CD4-positive, alpha-beta T cell (primary cell): ENCODE measurements around the gene CTBP1. TPM values are rescaled to one million over a fixed set of nuclear protein-coding genes. Genes with fewer than 3 reads are reported as not detected.

Experiments used
- ATAC-seq: fragments of 200-7000 bp; cut with Tn5 transposase; one replicate; pipeline ENCODE4 v1.10.0; 2022; ENCODE audit warnings: mild to moderate bottlenecking; ENCODE audit not compliant: poor library complexity
- CTCF ChIA-PET: fragments of 350-600 bp; sonication (Branson Sonifier 250); formaldehyde crosslinking; loops from one replicate; lab custom pipeline; 2021; ENCODE audit warnings: antibody characterized with exemption, inconsistent platforms; lab: Charles Lee
- POLR2A ChIA-PET: fragments of 350-600 bp; sonication (Branson Sonifier 250); formaldehyde crosslinking; loops from one replicate; lab custom pipeline; 2021; ENCODE audit warnings: antibody characterized with exemption, inconsistent platforms; lab: Charles Lee
- DNase-seq, 14 experiments: peaks; one replicate each; pipeline ENCODE4 v3.0.0-alpha.2; 2013 to 2020; ENCODE audit warnings: mixed read lengths in 2 of 14
- H3K27ac ChIP-seq, 2 donors: one replicate each; pipeline versions ENCODE4 v1.5.1 to v1.7.0; 2013; ENCODE audit warnings: low read length in 2 of 2, low read depth in 1 of 2, mild to moderate bottlenecking in 1 of 2
- H3K27me3 ChIP-seq, 2 experiments: 1 replicate in 1 of 2; 2 replicates in 1 of 2; pipeline versions ENCODE4 v1.6.1 to v1.7.0; 2013; ENCODE audit warnings: low read length in 2 of 2, control low read depth in 1 of 2, mild to moderate bottlenecking in 1 of 2, moderate library complexity in 1 of 2; ENCODE audit not compliant: insufficient read depth in 2 of 2, control insufficient read depth in 1 of 2
- H3K36me3 ChIP-seq: one replicate; pipeline ENCODE4 v1.6.1; 2013; ENCODE audit warnings: low read length, control low read depth; ENCODE audit not compliant: insufficient read depth
- H3K4me1 ChIP-seq: one replicate; pipeline ENCODE4 v1.6.1; 2013; ENCODE audit warnings: low read length, control low read depth; ENCODE audit not compliant: insufficient read depth
- H3K4me3 ChIP-seq: one replicate; pipeline ENCODE4 v1.5.1; 2013; ENCODE audit warnings: mild to moderate bottlenecking, low read length, moderate library complexity
- H3K9me3 ChIP-seq, 2 experiments: 1 replicate in 1 of 2; 2 replicates in 1 of 2; pipeline versions ENCODE4 v1.6.1 to v1.7.0; 2013; ENCODE audit warnings: low read length in 2 of 2, mild to moderate bottlenecking in 2 of 2, control low read depth in 1 of 2, moderate library complexity in 1 of 2; ENCODE audit not compliant: control insufficient read depth in 1 of 2, insufficient read depth in 1 of 2
- H3K27ac Mint-ChIP-seq: one replicate; pipeline ENCODE4 v1.8.0; 2020; ENCODE audit warnings: mixed read lengths
- H3K27me3 Mint-ChIP-seq: one replicate; pipeline ENCODE4 v1.8.0; 2021; ENCODE audit warnings: mixed read lengths
- H3K36me3 Mint-ChIP-seq: one replicate; pipeline ENCODE4 v1.8.0; 2021; ENCODE audit warnings: low read depth, mixed read lengths
- H3K4me1 Mint-ChIP-seq: one replicate; pipeline ENCODE4 v1.8.0; 2021; ENCODE audit warnings: low read depth, mixed read lengths
- H3K4me3 Mint-ChIP-seq: one replicate; pipeline ENCODE4 v1.8.0; 2020; ENCODE audit warnings: mild to moderate bottlenecking, mixed read lengths
- H3K9me3 Mint-ChIP-seq: one replicate; pipeline ENCODE4 v1.8.0; 2020; ENCODE audit warnings: mixed read lengths
- intact Hi-C, 2 experiments: fragments of 100-400 bp; cut with DNase I in 1 of 2; cut with micrococcal nuclease in 1 of 2; formaldehyde crosslinking; loops; one replicate each; pipeline versions ENCODE4 v1.15.1 to v1.9.0; 2023 to 2025; cut with DNase I, micrococcal nuclease
- total RNA-seq, 174 experiments: library from RNA in 2 of 174; stranded (reverse) in 2 of 174; gene quantifications; one replicate each; pipeline ENCODE4 v1.2.3 and lab custom pipeline; 2021 to 2026
- TF ChIP-seq, protein P1 (sequence below): fragments of 200-600 bp; IDR thresholded peaks from one replicate; pipeline ENCODE4 v1.8.0; 2022; ENCODE audit warnings: antibody characterized with exemption, mild to moderate bottlenecking

CTBP1 gene
- total RNA-seq, 2 experiments from 2014 or later, result 132 to 148 TPM

GRCh38 chr4:1259966-1260365 is 11.0 kb upstream of the CTBP1 start:
- H3K27ac Mint-ChIP-seq, result peak overlapping the region; percentile 21
- Histone ChIP-seq H3K27me3 (no peaks in the 10 kb centered on the region), H3K36me3 (no peaks in the 10 kb centered on the region), H3K9me3 (no peaks in the 10 kb centered on the region), H3K4me3 (no peak overlapping the region), H3K4me1 (peaks cover 10% of the 10 kb centered on the region), H3K27ac (no peak overlapping the region)
- H3K4me3 Mint-ChIP-seq, result no peak overlapping the region
- ChIA-PET CTCF (no interaction called here), POLR2A (no interaction called here)
- no peaks in the 10 kb centered on the region for H3K36me3 Mint-ChIP-seq
- ATAC-seq (no peak), DNase-seq (no peak)
- peaks cover 3% of the 10 kb centered on the region for H3K9me3 Mint-ChIP-seq
- peaks cover 31% of the 10 kb centered on the region for H3K4me1 Mint-ChIP-seq
- H3K27me3 Mint-ChIP-seq, result no peaks in the 10 kb centered on the region
- intact Hi-C loops, result no loop called here
- TF ChIP-seq, protein P1, sequence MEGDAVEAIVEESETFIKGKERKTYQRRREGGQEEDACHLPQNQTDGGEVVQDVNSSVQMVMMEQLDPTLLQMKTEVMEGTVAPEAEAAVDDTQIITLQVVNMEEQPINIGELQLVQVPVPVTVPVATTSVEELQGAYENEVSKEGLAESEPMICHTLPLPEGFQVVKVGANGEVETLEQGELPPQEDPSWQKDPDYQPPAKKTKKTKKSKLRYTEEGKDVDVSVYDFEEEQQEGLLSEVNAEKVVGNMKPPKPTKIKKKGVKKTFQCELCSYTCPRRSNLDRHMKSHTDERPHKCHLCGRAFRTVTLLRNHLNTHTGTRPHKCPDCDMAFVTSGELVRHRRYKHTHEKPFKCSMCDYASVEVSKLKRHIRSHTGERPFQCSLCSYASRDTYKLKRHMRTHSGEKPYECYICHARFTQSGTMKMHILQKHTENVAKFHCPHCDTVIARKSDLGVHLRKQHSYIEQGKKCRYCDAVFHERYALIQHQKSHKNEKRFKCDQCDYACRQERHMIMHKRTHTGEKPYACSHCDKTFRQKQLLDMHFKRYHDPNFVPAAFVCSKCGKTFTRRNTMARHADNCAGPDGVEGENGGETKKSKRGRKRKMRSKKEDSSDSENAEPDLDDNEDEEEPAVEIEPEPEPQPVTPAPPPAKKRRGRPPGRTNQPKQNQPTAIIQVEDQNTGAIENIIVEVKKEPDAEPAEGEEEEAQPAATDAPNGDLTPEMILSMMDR, result no peak

- Histone ChIP-seq H3K36me3 (no peaks in the 10 kb centered on the region), H3K4me1 (peaks cover 21% of the 10 kb centered on the region), H3K4me3 (no peak overlapping the region), H3K9me3 (no peaks in the 10 kb centered on the region), H3K27ac (no peak overlapping the region), H3K27me3 (no peaks in the 10 kb centered on the region)
- Mint-ChIP-seq H3K36me3 (peaks cover 2% of the 10 kb centered on the region), H3K27me3 (no peaks in the 10 kb centered on the region), H3K4me1 (peaks cover 46% of the 10 kb centered on the region), H3K9me3 (peaks cover 3% of the 10 kb centered on the region), H3K4me3 (no peak overlapping the region), H3K27ac (no peak overlapping the region)
- intact Hi-C loops, result no loop called here
- TF ChIP-seq, protein P1, result no peak
- ChIA-PET CTCF (interaction anchor here (2.4 kb wide), 1 partner anchor 10 kb away, joined by 13 read pairs; no protein-coding TSS in a partner anchor), POLR2A (interaction anchor here (0.8 to 1.6 kb wide), 2 partner anchors 9 kb away, joined by 4 to 9 read pairs; partner anchors contain the start of gene CTBP1)
- ATAC-seq (no peak), DNase-seq (no peak)
These were observed 9.5 kb upstream of the CTBP1 start for GRCh38 chr4:1258457-1258856.

DNA sequence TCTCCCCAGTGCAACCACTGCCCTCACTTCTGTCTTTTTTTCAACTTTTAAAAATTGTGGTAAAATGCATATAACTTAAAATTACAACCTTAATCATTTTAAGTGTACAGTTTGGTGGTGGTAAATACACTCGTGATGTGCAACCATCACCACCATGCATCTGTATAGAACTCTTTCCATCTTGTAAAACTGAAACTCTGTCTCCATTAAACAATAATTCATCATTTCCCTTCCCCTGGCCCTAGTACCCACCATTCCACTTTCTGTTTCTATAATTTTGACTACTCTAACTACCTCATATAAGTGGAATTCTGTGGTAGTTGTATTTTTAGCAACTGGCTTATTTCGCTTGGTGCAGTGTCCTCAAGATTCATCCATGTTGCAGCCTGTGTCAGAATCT is 6.8 kb upstream of the CTBP1 start:
- Histone ChIP-seq H3K4me3 (no peak overlapping the region), H3K27ac (no peak overlapping the region), H3K9me3 (no peaks in the 10 kb centered on the region), H3K4me1 (peaks cover 43% of the 10 kb centered on the region), H3K36me3 (peaks cover 4% of the 10 kb centered on the region), H3K27me3 (no peaks in the 10 kb centered on the region)
- intact Hi-C loops, result no loop called here
- peak overlapping the region; percentile 98 for H3K27ac Mint-ChIP-seq
- CTCF ChIA-PET, result interaction anchor here (0.7 kb wide), 1 partner anchor 9 kb away, joined by 4 read pairs; no protein-coding TSS in a partner anchor
- H3K36me3 Mint-ChIP-seq, result peaks cover 18% of the 10 kb centered on the region
- H3K4me3 Mint-ChIP-seq, result peak overlapping the region; percentile 2
- POLR2A ChIA-PET, result no interaction called here
- ATAC-seq, result no peak
- H3K4me1 Mint-ChIP-seq, result peaks cover 68% of the 10 kb centered on the region
- TF ChIP-seq, protein P1, result no peak
- peaks cover 3% of the 10 kb centered on the region for H3K9me3 Mint-ChIP-seq
- no peak for DNase-seq
- no peaks in the 10 kb centered on the region for H3K27me3 Mint-ChIP-seq
